G401.6 (cell line): ENCODE measurements around the gene LGALS12.
"Not testable (repeated sequence)": the region's sequence is repeated elsewhere in the genome, so short reads cannot be mapped to it uniquely, and the experiment has no call there.

Experiments used
- FAIRE-seq: peaks from 2 replicates; lab custom pipeline; 2012; peaks lifted over from hg19 to GRCh38; lab: Jason Lieb, UNC

LGALS12 gene

GRCh38 chr11:63534076-63534475, 28.2 kb downstream of the LGALS12 start:
- FAIRE-seq, result no peak

GRCh38 chr11:63534895-63535461, 29.1 kb downstream of the LGALS12 start:
- FAIRE-seq, result no peak

- no peak for FAIRE-seq
Observed at GRCh38 chr11:63535734-63536133, 29.9 kb downstream of the LGALS12 start.

GRCh38 chr11:63536669-63537292, 30.9 kb downstream of the LGALS12 start, which contains the start of gene PLAAT4:
TSS of gene PLAAT4 (plus strand) at chr11:63536808. CDS start at chr11:63536869, 61 bp downstream.
- FAIRE-seq, result no peak

GRCh38 chr11:63537293-63538101, 31.6 kb downstream of the LGALS12 start:
- FAIRE-seq, result no peak

GRCh38 chr11:63542506-63542905, 36.6 kb downstream of the LGALS12 start:
- FAIRE-seq, result not testable (repeated sequence)

GRCh38 chr11:63543711-63544110, 37.8 kb downstream of the LGALS12 start:
- no peak for FAIRE-seq

- no peak for FAIRE-seq
Observed at GRCh38 chr11:63547061-63547460, 41.2 kb downstream of the LGALS12 start.

- no peak for FAIRE-seq
Observed at GRCh38 chr11:63548178-63548577, 42.3 kb downstream of the LGALS12 start.

GRCh38 chr11:63549411-63549810, 43.5 kb downstream of the LGALS12 start:
- FAIRE-seq, result no peak

GRCh38 chr11:63550156-63550700, 44.3 kb downstream of the LGALS12 start:
- FAIRE-seq, result not testable (repeated sequence)

- FAIRE-seq, result no peak
Observed at GRCh38 chr11:63551091-63551888, 45.4 kb downstream of the LGALS12 start.

GRCh38 chr11:63551889-63552266, 46.0 kb downstream of the LGALS12 start:
- FAIRE-seq, result no peak

GRCh38 chr11:63552921-63553320, 47.0 kb downstream of the LGALS12 start:
- no peak for FAIRE-seq

- FAIRE-seq, result no peak
Observed at GRCh38 chr11:63553759-63554158, 47.9 kb downstream of the LGALS12 start.

GRCh38 chr11:63554877-63555223, 49.0 kb downstream of the LGALS12 start:
- no peak for FAIRE-seq

- FAIRE-seq, result no peak
Observed at GRCh38 chr11:63556404-63557013, 50.6 kb downstream of the LGALS12 start.

GRCh38 chr11:63557570-63557969, 51.7 kb downstream of the LGALS12 start:
- FAIRE-seq, result no peak

GRCh38 chr11:63558459-63559157, 52.7 kb downstream of the LGALS12 start:
- no peak for FAIRE-seq

- no peak for FAIRE-seq
Observed at GRCh38 chr11:63560506-63561180, 54.8 kb downstream of the LGALS12 start.
